Nephron (organoid): ENCODE results near the gene CLPSL2.

ENCODE experiments used
- H3K27ac Mint-ChIP-seq, 3 experiments: 2 replicates each; pipeline ENCODE4 v1.8.0; 2020; ENCODE audit warnings: mixed read lengths in 3 of 3, mild to moderate bottlenecking in 2 of 3, moderate library complexity in 1 of 3
- H3K27me3 Mint-ChIP-seq: 2 replicates; pipeline ENCODE4 v1.8.0; 2021; ENCODE audit warnings: low read depth, mild to moderate bottlenecking, moderate library complexity, mixed read lengths
- H3K36me3 Mint-ChIP-seq: 2 replicates; pipeline ENCODE4 v1.8.0; 2020; ENCODE audit warnings: low read depth, mixed read lengths
- H3K4me1 Mint-ChIP-seq: 2 replicates; pipeline ENCODE4 v1.8.0; 2020; ENCODE audit warnings: mixed read lengths
- H3K4me3 Mint-ChIP-seq, 3 experiments: 2 replicates each; pipeline ENCODE4 v1.8.0; 2020; ENCODE audit warnings: mild to moderate bottlenecking in 3 of 3, mixed read lengths in 3 of 3, moderate library complexity in 2 of 3
- H3K9me3 Mint-ChIP-seq: 2 replicates; pipeline ENCODE4 v1.8.0; 2020; ENCODE audit warnings: mixed read lengths
- CTCF ChIP-seq, 3 experiments: fragments of 200-600 bp; sonication (generic); IDR thresholded peaks; one replicate each; pipeline ENCODE4 v1.5.0; 2021; ENCODE audit warnings: antibody characterized with exemption in 3 of 3; ENCODE audit not compliant: unreplicated experiment in 3 of 3

CLPSL2 gene

GRCh38 chr6:35796236-35796635 lies 19.8 kb downstream of the CLPSL2 start:
- Mint-ChIP-seq H3K4me3 (no peak overlapping the region), H3K4me1 (no peaks in the 10 kb centered on the region), H3K27ac (no peak overlapping the region), H3K27me3 (peaks cover 34% of the 10 kb centered on the region), H3K36me3 (no peaks in the 10 kb centered on the region), H3K9me3 (no peaks in the 10 kb centered on the region)
- TF ChIP-seq CTCF (IDR thresholded peaks at IDR 0.05; ENCODE audit: unreplicated experiment in 3 of 3) = no peak

GRCh38 chr6:35797837-35798526 lies 21.6 kb downstream of the CLPSL2 start:
- Mint-ChIP-seq H3K36me3 (no peaks in the 10 kb centered on the region), H3K27ac (no peak overlapping the region), H3K27me3 (peaks cover 24% of the 10 kb centered on the region), H3K4me3 (no peak overlapping the region), H3K4me1 (no peaks in the 10 kb centered on the region), H3K9me3 (no peaks in the 10 kb centered on the region)
- no peak for TF ChIP-seq CTCF (IDR thresholded peaks at IDR 0.05; ENCODE audit: unreplicated experiment in 3 of 3)

GRCh38 chr6:35798706-35799105 lies 22.3 kb downstream of the CLPSL2 start:
- no peaks in the 10 kb centered on the region for H3K36me3 Mint-ChIP-seq
- no peak overlapping the region for H3K27ac Mint-ChIP-seq
- no peaks in the 10 kb centered on the region for H3K9me3 Mint-ChIP-seq
- no peaks in the 10 kb centered on the region for H3K4me1 Mint-ChIP-seq
- H3K4me3 Mint-ChIP-seq = no peak overlapping the region
- peaks cover 23% of the 10 kb centered on the region for H3K27me3 Mint-ChIP-seq
- TF ChIP-seq CTCF (IDR thresholded peaks at IDR 0.05; ENCODE audit: unreplicated experiment in 3 of 3) = no peak

GRCh38 chr6:35801148-35801547 lies 24.8 kb downstream of the CLPSL2 start:
- no peaks in the 10 kb centered on the region for H3K9me3 Mint-ChIP-seq
- no peak overlapping the region for H3K4me3 Mint-ChIP-seq

GRCh38 chr6:35804996-35805736 lies 28.8 kb downstream of the CLPSL2 start, which contains the start of gene LHFPL5:
Gene LHFPL5, plus strand, starts transcription at chr6:35805352. Its CDS starts 319 bp downstream, at chr6:35805671.
- TF ChIP-seq CTCF (IDR thresholded peaks at IDR 0.05; ENCODE audit: unreplicated experiment in 3 of 3) = no peak
- H3K27me3 Mint-ChIP-seq = peaks cover 11% of the 10 kb centered on the region
- H3K9me3 Mint-ChIP-seq = no peaks in the 10 kb centered on the region
- no peaks in the 10 kb centered on the region for H3K36me3 Mint-ChIP-seq
- H3K4me1 Mint-ChIP-seq = peaks cover 7% of the 10 kb centered on the region
- no peak within 1 kb of the TSS for H3K27ac Mint-ChIP-seq
- peak within 1 kb of the TSS; percentile 63 to 69 (median 66) for H3K4me3 Mint-ChIP-seq

More at GRCh38 chr6:35801148-35801547, 24.8 kb downstream of the CLPSL2 start:
- no peak for TF ChIP-seq CTCF (IDR thresholded peaks at IDR 0.05; ENCODE audit: unreplicated experiment in 3 of 3)
- Mint-ChIP-seq H3K36me3 (no peaks in the 10 kb centered on the region), H3K27ac (no peak overlapping the region), H3K27me3 (peaks cover 10% of the 10 kb centered on the region), H3K4me1 (no peaks in the 10 kb centered on the region)
